Measurements from ENCODE around the gene CALHM4. TPM values are rescaled to one million over a fixed set of nuclear protein-coding genes. Genes with fewer than 3 reads are reported as not detected.

The CALHM4 gene
- total and polyA plus RNA-seq, 2 experiments from 2014 or later = not detected

DNA sequence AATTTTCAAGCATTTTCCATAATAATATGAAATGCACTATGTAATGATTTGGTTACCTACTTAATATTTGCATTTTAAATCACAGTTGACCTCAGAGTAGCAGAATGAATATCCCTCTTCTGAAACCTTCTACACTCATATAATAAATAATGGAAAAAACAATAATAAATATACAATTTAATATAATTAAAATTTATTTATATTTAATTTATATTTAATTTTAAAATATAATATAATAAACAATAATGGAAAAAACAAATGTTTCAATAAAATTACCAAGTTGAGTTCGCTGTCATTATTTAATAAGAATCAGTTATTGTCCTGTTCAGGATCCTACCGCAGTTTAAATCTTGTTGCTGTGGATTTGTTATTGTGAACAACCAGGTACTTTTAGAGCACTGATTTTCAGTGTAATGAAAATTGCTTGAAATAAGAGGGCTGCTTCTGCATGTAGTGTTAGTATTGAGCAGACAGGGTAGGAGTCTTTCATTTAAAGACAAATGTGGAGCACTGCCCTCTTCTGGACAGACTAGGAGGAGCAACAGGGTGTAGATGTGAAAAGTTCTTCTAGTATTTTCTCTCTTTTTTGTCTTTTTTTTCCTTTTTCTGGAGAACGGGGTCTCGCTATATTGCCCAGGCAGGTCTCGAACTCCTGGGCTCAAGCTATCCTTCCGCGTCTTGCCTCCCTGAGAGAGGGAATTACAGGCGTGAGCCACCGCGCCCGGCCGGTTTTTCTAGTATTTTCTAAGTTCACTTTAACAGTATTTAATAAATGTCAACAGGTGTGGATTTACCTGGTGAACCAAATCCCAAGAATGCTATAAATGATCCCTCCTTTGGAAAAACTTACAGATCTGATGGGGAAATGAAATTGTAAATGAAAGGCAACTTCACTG, 21.6 kb upstream of the CALHM4 start:
- Histone ChIP-seq H3K9me2 (replicated peaks; ENCODE audit: insufficient read depth) (no peaks in the 10 kb centered on the region), H3K4me3 (no peak overlapping the region), H3K27me3 (no peaks in the 10 kb centered on the region), H4K20me1 (ENCODE audit: insufficient read depth, poor library complexity, severe bottlenecking) (no peaks in the 10 kb centered on the region), H3K9me3 (ENCODE audit: low read depth) (no peaks in the 10 kb centered on the region), H2AFZ (no peak overlapping the region), H3K79me2 (no peaks in the 10 kb centered on the region), H3K27ac (no peak overlapping the region), H3K4me2 (no peak overlapping the region), H3K4me1 (ENCODE audit: insufficient read depth) (peaks cover 7% of the 10 kb centered on the region), H3K36me3 (replicated peaks; ENCODE audit: insufficient read depth, low read depth) (no peaks in the 10 kb centered on the region)
- TF ChIP-seq EZH2 (IDR thresholded peaks at IDR 0.05; ENCODE audit: borderline replicate concordance) (no peak), EZH2phosphoT487 (IDR thresholded peaks at IDR 0.05; ENCODE audit: low read depth, severe bottlenecking, unreplicated experiment) (no peak), CTCF (IDR thresholded peaks at IDR 0.05; ENCODE audit: poor library complexity) (peak; percentile 76)
- peak; percentile 78 for DNase-seq (ENCODE audit: low spot score)
- WGBS (ENCODE audit: low lambda C conversion rate, missing lambda C conversion rate) = 90% methylated on average over 12 of the region's 12 CpGs

- H3K36me3 ChIP-seq (replicated peaks; ENCODE audit: insufficient read depth, low read depth) = no peaks in the 10 kb centered on the region
- 59% methylated on average over 9 of the region's 9 CpGs for WGBS (ENCODE audit: low lambda C conversion rate, missing lambda C conversion rate)
- no peak overlapping the region for H3K4me3 ChIP-seq
- TF ChIP-seq EZH2 (IDR thresholded peaks at IDR 0.05; ENCODE audit: borderline replicate concordance) (no peak), EZH2phosphoT487 (IDR thresholded peaks at IDR 0.05; ENCODE audit: low read depth, severe bottlenecking, unreplicated experiment) (no peak), CTCF (IDR thresholded peaks at IDR 0.05; ENCODE audit: poor library complexity) (no peak)
- H3K4me2 ChIP-seq = no peak overlapping the region
- H3K79me2 ChIP-seq = no peaks in the 10 kb centered on the region
- DNase-seq (ENCODE audit: low spot score) = no peak
- no peaks in the 10 kb centered on the region for H4K20me1 ChIP-seq (ENCODE audit: insufficient read depth, poor library complexity, severe bottlenecking)
- no peak overlapping the region for H3K27ac ChIP-seq
- no peak overlapping the region for H2AFZ ChIP-seq
- no peaks in the 10 kb centered on the region for H3K9me3 ChIP-seq (ENCODE audit: low read depth)
- H3K27me3 ChIP-seq = no peaks in the 10 kb centered on the region
- H3K9me2 ChIP-seq (replicated peaks; ENCODE audit: insufficient read depth) = no peaks in the 10 kb centered on the region
- H3K4me1 ChIP-seq (ENCODE audit: insufficient read depth) = peaks cover 7% of the 10 kb centered on the region
These were observed 20.2 kb upstream of the CALHM4 start for GRCh38 chr6:116533233-116533957.

DNA sequence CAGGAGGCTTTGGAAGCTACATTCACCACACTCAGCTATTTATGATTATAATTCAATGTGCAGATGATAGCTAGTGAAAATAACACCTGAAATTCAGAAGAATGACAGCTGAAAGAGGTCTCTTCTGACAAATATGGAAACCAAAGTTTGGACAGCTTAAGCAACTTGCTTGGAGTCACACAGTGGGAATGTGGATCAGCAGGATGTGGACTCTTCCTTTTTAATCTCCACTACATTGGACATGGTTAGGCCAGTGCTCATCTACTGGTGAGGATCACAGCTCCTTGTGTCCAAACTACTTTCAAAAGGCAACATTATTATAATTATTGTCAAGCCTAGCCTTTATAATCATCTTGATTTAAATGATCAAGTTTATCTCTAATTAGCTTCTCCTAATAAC, 18.4 kb upstream of the CALHM4 start:
- no peaks in the 10 kb centered on the region for H3K4me1 ChIP-seq (ENCODE audit: insufficient read depth)

More for the DNA sequence above, 18.4 kb upstream of the CALHM4 start:
- TF ChIP-seq EZH2phosphoT487 (IDR thresholded peaks at IDR 0.05; ENCODE audit: low read depth, severe bottlenecking, unreplicated experiment) = no peak
- no peak for TF ChIP-seq EZH2 (IDR thresholded peaks at IDR 0.05; ENCODE audit: borderline replicate concordance)
- no peak for TF ChIP-seq CTCF (IDR thresholded peaks at IDR 0.05; ENCODE audit: poor library complexity)
- Histone ChIP-seq H2AFZ (no peak overlapping the region), H3K79me2 (no peaks in the 10 kb centered on the region), H3K4me2 (no peak overlapping the region), H3K27me3 (no peaks in the 10 kb centered on the region), H3K36me3 (replicated peaks; ENCODE audit: insufficient read depth, low read depth) (no peaks in the 10 kb centered on the region), H3K4me3 (no peak overlapping the region), H3K9me2 (replicated peaks; ENCODE audit: insufficient read depth) (no peaks in the 10 kb centered on the region), H3K9me3 (ENCODE audit: low read depth) (no peaks in the 10 kb centered on the region), H3K27ac (no peak overlapping the region), H4K20me1 (ENCODE audit: insufficient read depth, poor library complexity, severe bottlenecking) (no peaks in the 10 kb centered on the region)
- no peak for DNase-seq (ENCODE audit: low spot score)
